Measurements from ENCODE around the gene SUGCT.

DNA sequence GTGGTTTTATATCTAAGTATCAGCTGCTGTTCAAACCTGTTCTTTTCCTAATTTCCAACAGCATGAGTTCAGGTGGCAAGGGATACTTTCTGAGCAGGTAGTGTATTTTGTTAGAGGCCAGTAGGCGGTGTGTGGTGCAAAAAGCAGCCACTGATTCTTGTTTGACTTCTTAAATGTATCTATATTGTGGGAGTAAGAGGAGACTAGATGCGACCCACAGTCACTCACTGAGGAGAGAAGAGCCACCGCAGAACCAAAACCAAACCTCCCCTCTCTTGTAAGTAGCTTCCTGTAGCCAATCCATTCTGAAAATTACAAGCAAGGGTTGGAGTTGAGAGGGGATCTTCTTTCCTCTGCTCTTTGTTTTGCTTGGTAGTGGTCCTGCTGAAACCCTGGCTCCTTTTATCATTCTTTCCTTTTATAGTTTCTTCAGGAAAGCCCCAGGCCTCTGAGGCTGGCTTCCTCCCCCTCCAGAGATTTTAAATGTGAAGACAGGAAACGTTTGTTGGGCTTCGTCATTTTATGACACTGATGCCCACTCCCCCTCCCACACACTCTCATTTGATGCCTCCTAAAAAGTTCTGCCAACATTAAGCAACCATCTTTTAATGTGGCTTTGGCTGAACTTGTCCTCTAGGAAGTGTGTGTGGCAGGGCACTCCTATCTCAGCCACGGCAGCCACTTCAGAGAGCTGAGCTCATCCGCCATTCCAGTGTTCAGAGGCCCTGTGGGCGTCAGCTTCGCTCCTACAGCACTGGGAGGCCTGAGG lies 566.0 kb downstream of the SUGCT start:
- no peak for TF ChIP-seq POLR2AphosphoS5 (IDR thresholded peaks at IDR 0.05; ENCODE audit: low read depth, low read length)
- no peak for TF ChIP-seq SPI1 (IDR thresholded peaks at IDR 0.05; ENCODE audit: low read depth, low read length)
- no peak for TF ChIP-seq POLR2A (IDR thresholded peaks at IDR 0.05; ENCODE audit: low read depth, low read length)
